HCT116 (cell line): ENCODE measurements around the gene DPYSL4. TPM values are rescaled to one million over a fixed set of nuclear protein-coding genes. Genes with fewer than 3 reads are reported as not detected.

Source experiments
- ATAC-seq: fragments of 200-7000 bp; cut with Tn5 transposase; 2 replicates; pipeline ENCODE4 v1.9.1; 2020; ENCODE audit warnings: mild to moderate bottlenecking, moderate library complexity
- BruUV-seq: library from RNA; stranded (reverse); fragments of 400-500 nt; replicated peaks from 2 replicates; lab custom pipeline; 2021; lab: Mats Ljungman, UMichigan
- CTCF ChIA-PET: fragments of 300-600 bp; sonication (Branson Sonifier 250); formaldehyde crosslinking; loops from one replicate; lab custom pipeline; 2021; ENCODE audit warnings: antibody characterized with exemption; lab: Charles Lee
- POLR2A ChIA-PET: fragments of 300-600, 350-600 bp; sonication (Branson Sonifier 250); formaldehyde crosslinking; loops from one replicate; lab custom pipeline; 2021; ENCODE audit warnings: antibody characterized with exemption; lab: Charles Lee
- RAD21 ChIA-PET, 2 experiments: fragments of 300-600 bp; sonication (Branson Sonifier 250); formaldehyde crosslinking; loops; one replicate each; lab custom pipeline; 2023; ENCODE audit warnings: low total read pairs in 2 of 2; ENCODE audit not compliant: uncharacterized antibody in 2 of 2, unreplicated experiment in 2 of 2, low non-redundant PET in 1 of 2; lab: Charles Lee
- DNase-seq: peaks from one replicate; pipeline ENCODE4 v3.0.0-alpha.2; 2010; ENCODE audit warnings: low read depth, low spot score
- H2AFZ ChIP-seq: fragments of 200-600 bp; shearing (Covaris generic), sonication (generic); 2 replicates; pipeline ENCODE4 v1.6.1; 2017; ENCODE audit warnings: low read depth, mixed run types, mixed read lengths, antibody characterized with exemption, low read length; ENCODE audit not compliant: poor library complexity, severe bottlenecking
- H3K27ac ChIP-seq: 2 replicates; pipeline ENCODE4 v1.5.1; 2012; ENCODE audit warnings: low read depth, low read length
- H3K27me3 ChIP-seq: fragments of 200-600 bp; sonication (generic); 2 replicates; pipeline ENCODE4 v1.6.1; 2016; ENCODE audit warnings: mixed run types, low read length, mixed read lengths; ENCODE audit not compliant: insufficient read depth
- H3K36me3 ChIP-seq, 2 experiments: fragments of 200-500 bp in 1 of 2; fragments of 200-600 bp in 1 of 2; sonication (Bioruptor generic) in 1 of 2; sonication (generic) in 1 of 2; 2 replicates each; pipeline versions ENCODE4 v1.5.1 to v1.6.1; 2014 to 2016; ENCODE audit warnings: low read length in 2 of 2, inconsistent platforms in 1 of 2, mixed read lengths in 1 of 2, mixed run types in 1 of 2; ENCODE audit not compliant: insufficient read depth in 2 of 2, control insufficient read depth in 1 of 2
- H3K4me1 ChIP-seq, 2 experiments: fragments of 200-600 bp in 1 of 2; sonication (generic) in 1 of 2; 2 replicates each; pipeline versions ENCODE4 v1.5.1 to v1.6.1; 2012 to 2017; ENCODE audit warnings: low read length in 2 of 2, inconsistent platforms in 1 of 2, mild to moderate bottlenecking in 1 of 2, mixed read lengths in 1 of 2, mixed run types in 1 of 2, moderate library complexity in 1 of 2; ENCODE audit not compliant: insufficient read depth in 2 of 2, control insufficient read depth in 1 of 2
- H3K4me2 ChIP-seq: fragments of 200-600 bp; sonication (generic); 2 replicates; pipeline ENCODE4 v1.6.1; 2017; ENCODE audit warnings: mixed run types, low read length, mixed read lengths
- H3K4me3 ChIP-seq, 2 experiments: fragments of 200-600 bp in 1 of 2; sonication (generic) in 1 of 2; replicated peaks in 1 of 2; 2 replicates each; pipeline ENCODE4 v1.5.1; 2011 to 2016; ENCODE audit warnings: low read length in 2 of 2, control low read depth in 1 of 2, low read depth in 1 of 2, mild to moderate bottlenecking in 1 of 2, mixed read lengths in 1 of 2, mixed run types in 1 of 2
- H3K79me2 ChIP-seq: fragments of 200-600 bp; sonication (generic); 2 replicates; pipeline ENCODE4 v1.6.1; 2017; ENCODE audit warnings: mild to moderate bottlenecking, mixed run types, low read length, moderate library complexity, mixed read lengths; ENCODE audit not compliant: insufficient read depth
- H3K9ac ChIP-seq: fragments of 200-600 bp; sonication (generic); 2 replicates; pipeline ENCODE4 v1.6.1; 2016; ENCODE audit warnings: low read length, mixed read lengths
- H3K9me2 ChIP-seq: fragments of 200-600 bp; sonication (generic), shearing (Covaris generic); 2 replicates; pipeline ENCODE4 v1.6.1; 2017; ENCODE audit warnings: mixed run types, mild to moderate bottlenecking, moderate library complexity; ENCODE audit not compliant: insufficient read depth
- H3K9me3 ChIP-seq, 2 experiments: fragments of 200-500 bp in 1 of 2; fragments of 200-600 bp in 1 of 2; sonication (Bioruptor generic) in 1 of 2; sonication (generic) in 1 of 2; 2 replicates each; pipeline ENCODE4 v1.6.1; 2014 to 2017; ENCODE audit warnings: low read length in 2 of 2, mixed read lengths in 2 of 2, inconsistent platforms in 1 of 2, low read depth in 1 of 2, mild to moderate bottlenecking in 1 of 2, mixed run types in 1 of 2, moderate library complexity in 1 of 2; ENCODE audit not compliant: control insufficient read depth in 1 of 2, insufficient read depth in 1 of 2
- H4K20me1 ChIP-seq: fragments of 200-600 bp; sonication (generic), shearing (Covaris generic); 2 replicates; pipeline ENCODE4 v1.6.1; 2017; ENCODE audit warnings: mixed run types, mild to moderate bottlenecking, moderate library complexity; ENCODE audit not compliant: insufficient read depth
- JUND ChIP-seq: IDR thresholded peaks from 2 replicates; pipeline ENCODE4 v1.6.1; 2012
- MAX ChIP-seq: IDR thresholded peaks from 2 replicates; pipeline ENCODE4 v1.6.1; 2012
- POLR2AphosphoS5 ChIP-seq: IDR thresholded peaks from 2 replicates; pipeline ENCODE4 v1.6.1; 2011; ENCODE audit warnings: mild to moderate bottlenecking, low read depth, low read length, moderate library complexity
- REST ChIP-seq: IDR thresholded peaks from 2 replicates; pipeline ENCODE4 v1.6.1; 2012; ENCODE audit warnings: low read depth
- YY1 ChIP-seq: IDR thresholded peaks from 2 replicates; pipeline ENCODE4 v1.6.1; 2011; ENCODE audit warnings: low read length, low read depth, moderate library complexity, mild to moderate bottlenecking; ENCODE audit not compliant: insufficient replicate concordance; ENCODE audit errors: extremely low read depth
- intact Hi-C: fragments of 100-400 bp; cut with micrococcal nuclease; formaldehyde crosslinking; loops from 2 replicates; pipeline ENCODE4 v1.10.0; 2022
- total RNA-seq: library from RNA; stranded (reverse); gene quantifications from one replicate; pipeline ENCODE4 v1.2.1, GENCODE V29; 2021; ENCODE audit not compliant: unreplicated experiment

Gene DPYSL4
- total RNA-seq, 1 experiment from 2014 or later = 5.4 TPM

GRCh38 chr10:132197271-132198067, 10.7 kb downstream of the DPYSL4 start:
- H3K27me3 ChIP-seq = no peaks in the 10 kb centered on the region
- H3K4me1 ChIP-seq = no peaks in the 10 kb centered on the region
- ChIA-PET CTCF (no interaction called here), POLR2A (no interaction called here), RAD21 (no interaction called here)
- no peaks in the 10 kb centered on the region for H4K20me1 ChIP-seq
- H3K4me3 ChIP-seq = no peak overlapping the region
- no peak overlapping the region for H3K4me2 ChIP-seq
- H2AFZ ChIP-seq = no peak overlapping the region
- no peaks in the 10 kb centered on the region for H3K36me3 ChIP-seq
- no peaks in the 10 kb centered on the region for H3K79me2 ChIP-seq
- TF ChIP-seq YY1 (no peak), REST (no peak), POLR2AphosphoS5 (no peak), JUND (no peak), MAX (no peak)
- intact Hi-C loops = no loop called here
- H3K9me3 ChIP-seq = no peaks in the 10 kb centered on the region
- no peak overlapping the region for H3K27ac ChIP-seq
- ATAC-seq (no peak), DNase-seq (no peak)
- no peak overlapping the region for H3K9ac ChIP-seq
- H3K9me2 ChIP-seq = no peaks in the 10 kb centered on the region
- no TSS peak for BruUV-seq
